ENCODE data around the gene FGFRL1. TPM values are rescaled to one million over a fixed set of nuclear protein-coding genes. Genes with fewer than 3 reads are reported as not detected.

The FGFRL1 gene
- total and polyA plus RNA-seq, 4 donors = 11.2 to 43.7 (median 33.4) TPM

DNA sequence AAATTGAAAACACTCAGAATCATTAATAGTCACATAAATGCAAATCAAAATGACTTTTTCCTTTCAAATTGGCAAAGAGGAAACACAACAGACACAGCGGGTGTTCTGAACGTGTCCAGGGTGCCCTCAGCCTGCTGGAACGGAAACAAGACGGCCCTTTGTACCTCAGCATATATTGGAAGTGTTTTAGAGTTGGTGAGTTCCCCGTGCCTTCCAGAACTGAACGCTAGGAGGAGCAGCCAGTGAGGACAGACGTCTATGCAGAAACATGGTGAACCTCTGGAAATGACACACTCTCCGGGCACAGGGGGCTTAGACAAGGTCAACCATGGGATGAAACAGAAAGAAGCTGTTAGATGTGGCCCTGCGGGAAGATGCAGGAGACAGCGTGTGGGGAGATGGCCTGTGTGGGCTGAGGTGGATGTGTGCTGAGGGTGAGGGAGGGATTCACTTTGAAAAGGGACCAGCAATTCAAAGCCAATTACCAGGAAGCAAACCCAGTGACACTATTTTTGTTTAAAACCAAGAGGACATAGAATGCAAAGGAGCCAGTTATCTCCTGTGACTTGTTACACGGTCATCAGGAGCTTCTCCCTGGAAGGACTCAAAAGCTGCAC is 61.5 kb downstream of the FGFRL1 start:
- WGBS (ENCODE audit: insufficient coverage) = 24% methylated on average over 10 of the region's 11 CpGs
- peak in 5 of 6 donors; percentile 21 to 81 (median 47) for DNase-seq (ENCODE audit: low read depth in 4 of 6, low spot score in 6 of 6)
- Histone ChIP-seq H3K9me3 (ENCODE audit: control insufficient read depth, insufficient read depth, low read length) (no peaks in the 10 kb centered on the region), H3K27ac (ENCODE audit: low read depth, low read length) (no peak overlapping the region), H3K4me1 (ENCODE audit: control insufficient read depth, insufficient read depth, low read length) (peaks cover 14% of the 10 kb centered on the region), H3K27me3 (ENCODE audit: control insufficient read depth, insufficient read depth, low read length) (no peaks in the 10 kb centered on the region), H3K36me3 (ENCODE audit: control insufficient read depth, insufficient read depth, low read length) (no peaks in the 10 kb centered on the region), H3K4me3 (ENCODE audit: low read depth, low read length) (no peak overlapping the region)

DNA sequence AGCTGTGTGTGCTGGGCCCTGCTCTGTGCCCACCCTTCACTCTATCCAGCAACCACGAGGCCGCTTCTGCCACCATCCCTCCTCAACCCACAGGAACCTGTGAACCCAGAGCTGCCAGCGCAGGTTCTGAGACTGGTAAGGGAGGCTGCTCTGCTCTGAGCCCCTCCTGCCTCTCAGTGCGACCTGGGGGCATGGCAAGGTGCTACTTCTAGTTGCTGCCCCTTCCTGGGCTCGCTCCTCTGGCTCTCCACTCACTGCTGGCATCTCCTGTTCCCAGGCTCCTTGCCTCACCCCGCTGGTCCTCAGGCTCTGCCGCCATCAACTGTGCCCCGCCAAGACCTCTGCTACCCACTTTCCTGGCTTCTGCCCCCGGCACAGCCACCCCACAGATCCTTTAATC is 62.7 kb downstream of the FGFRL1 start:
- Histone ChIP-seq H3K4me3 (ENCODE audit: low read depth, low read length) (no peak overlapping the region), H3K27ac (ENCODE audit: low read depth, low read length) (no peak overlapping the region), H3K9me3 (ENCODE audit: control insufficient read depth, insufficient read depth, low read length) (no peaks in the 10 kb centered on the region), H3K36me3 (ENCODE audit: control insufficient read depth, insufficient read depth, low read length) (no peaks in the 10 kb centered on the region), H3K27me3 (ENCODE audit: control insufficient read depth, insufficient read depth, low read length) (no peaks in the 10 kb centered on the region), H3K4me1 (ENCODE audit: control insufficient read depth, insufficient read depth, low read length) (peaks cover 14% of the 10 kb centered on the region)
- 90% methylated on average over 9 of the region's 9 CpGs for WGBS (ENCODE audit: insufficient coverage)
- DNase-seq (ENCODE audit: low read depth in 4 of 6, low spot score in 6 of 6) = no peak

DNA sequence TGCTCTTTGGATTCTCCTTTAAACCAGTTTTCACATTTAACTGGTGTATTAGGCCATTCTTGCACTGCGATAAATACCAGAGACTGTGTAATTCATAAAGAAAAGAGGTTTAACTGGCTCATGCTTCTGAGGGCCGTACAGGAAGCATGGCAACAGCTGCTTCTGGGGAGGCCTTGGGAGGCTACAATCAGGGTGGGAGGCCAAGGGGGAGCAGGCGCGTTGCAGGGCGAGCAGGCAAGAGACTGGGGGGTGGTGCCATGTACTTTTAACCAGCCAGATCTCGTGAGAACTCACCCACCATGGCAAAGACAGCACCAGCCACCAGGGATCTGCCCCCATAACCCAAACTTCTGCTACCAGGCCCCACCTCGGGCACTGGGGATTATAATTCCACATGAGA is 63.8 kb downstream of the FGFRL1 start:
- Histone ChIP-seq H3K36me3 (ENCODE audit: control insufficient read depth, insufficient read depth, low read length) (no peaks in the 10 kb centered on the region), H3K27me3 (ENCODE audit: control insufficient read depth, insufficient read depth, low read length) (no peaks in the 10 kb centered on the region), H3K9me3 (ENCODE audit: control insufficient read depth, insufficient read depth, low read length) (no peaks in the 10 kb centered on the region), H3K4me3 (ENCODE audit: low read depth, low read length) (no peak overlapping the region), H3K27ac (ENCODE audit: low read depth, low read length) (no peak overlapping the region), H3K4me1 (ENCODE audit: control insufficient read depth, insufficient read depth, low read length) (peaks cover 14% of the 10 kb centered on the region)
- 54% methylated on average over 6 of the region's 7 CpGs for WGBS (ENCODE audit: insufficient coverage)
- DNase-seq (ENCODE audit: low read depth in 4 of 6, low spot score in 6 of 6) = no peak

DNA sequence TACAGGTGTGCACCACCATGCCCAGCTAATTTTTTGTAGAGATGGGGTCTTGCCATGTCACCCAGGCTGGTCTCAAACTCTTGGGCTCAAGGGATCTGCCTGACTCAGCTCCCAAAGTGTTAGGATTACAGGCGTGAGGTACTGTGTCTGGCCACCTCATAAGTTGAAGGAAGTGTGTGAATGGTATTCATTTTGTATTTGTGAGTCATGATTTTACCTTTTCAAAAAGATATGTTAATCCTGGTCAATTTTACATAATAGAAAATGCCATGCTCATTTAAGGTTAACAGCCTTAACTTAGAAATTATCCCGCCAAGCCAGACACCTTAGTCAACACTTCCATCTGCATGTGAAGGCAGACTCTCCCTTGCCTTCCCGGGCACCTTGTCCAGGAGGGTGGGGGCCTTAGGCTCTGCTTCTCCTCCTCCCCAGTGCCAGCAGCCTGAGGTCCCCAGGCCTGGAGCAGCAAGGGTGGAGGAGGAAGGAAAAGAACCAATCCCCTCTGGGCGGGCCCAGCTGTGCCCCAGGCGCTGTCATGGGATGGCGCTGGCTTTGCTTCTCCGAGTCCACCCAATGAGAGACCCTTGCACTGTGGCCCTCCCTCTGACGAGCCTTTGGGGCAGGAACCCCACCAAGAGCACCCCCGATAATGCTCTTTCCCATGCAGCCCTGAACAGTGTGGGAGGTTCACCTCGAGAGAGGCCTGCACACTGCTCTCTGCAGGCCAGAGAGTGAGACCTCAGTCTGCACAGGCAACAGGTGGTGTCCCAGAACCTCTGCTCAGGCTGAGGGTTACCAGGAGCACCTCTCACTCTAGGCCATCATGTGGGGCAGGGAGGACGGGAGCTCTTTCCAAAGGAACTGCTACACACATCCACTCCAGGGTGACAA is 64.6 kb downstream of the FGFRL1 start:
- H3K4me1 ChIP-seq (ENCODE audit: control insufficient read depth, insufficient read depth, low read length) = peaks cover 14% of the 10 kb centered on the region
- H3K27me3 ChIP-seq (ENCODE audit: control insufficient read depth, insufficient read depth, low read length) = no peaks in the 10 kb centered on the region
- no peak overlapping the region for H3K4me3 ChIP-seq (ENCODE audit: low read depth, low read length)
- H3K36me3 ChIP-seq (ENCODE audit: control insufficient read depth, insufficient read depth, low read length) = no peaks in the 10 kb centered on the region
- no peak overlapping the region for H3K27ac ChIP-seq (ENCODE audit: low read depth, low read length)
- WGBS (ENCODE audit: insufficient coverage) = 80% methylated on average over 8 of the region's 11 CpGs
- H3K9me3 ChIP-seq (ENCODE audit: control insufficient read depth, insufficient read depth, low read length) = no peaks in the 10 kb centered on the region
- DNase-seq (ENCODE audit: low read depth in 4 of 6, low spot score in 6 of 6) = no peak

Other genes with a start within 250 kb of the FGFRL1 start
- gene CPLX1, start 185.5 kb upstream of the FGFRL1 start, total RNA-seq = 10 to 100 TPM in 1 of 2 donors, 1 to 10 TPM in 1; 5.3 to 15.4 TPM
- gene CPLX1, start 185.5 kb upstream of the FGFRL1 start, polyA plus RNA-seq (ENCODE audit: insufficient read length in 2 of 2) = 100 to 1,000 TPM; 114 to 117 TPM
- 10 to 100 TPM; 41.8 to 59.2 TPM for gene GAK, start 79.3 kb upstream of the FGFRL1 start, total RNA-seq
- 10 to 100 TPM; 63.0 to 78.8 TPM for gene GAK, start 79.3 kb upstream of the FGFRL1 start, polyA plus RNA-seq (ENCODE audit: insufficient read length in 2 of 2)
- gene TMEM175, start 79.2 kb upstream of the FGFRL1 start, total RNA-seq = 10 to 100 TPM; 27.1 to 31.9 TPM
- 10 to 100 TPM; 70.9 to 78.7 TPM for gene TMEM175, start 79.2 kb upstream of the FGFRL1 start, polyA plus RNA-seq (ENCODE audit: insufficient read length in 2 of 2)
- gene DGKQ, start 38.1 kb upstream of the FGFRL1 start, total RNA-seq = 10 to 100 TPM; 10.4 to 10.9 TPM
- 10 to 100 TPM; 25.8 to 28.4 TPM for gene DGKQ, start 38.1 kb upstream of the FGFRL1 start, polyA plus RNA-seq (ENCODE audit: insufficient read length in 2 of 2)
- 10 to 100 TPM in 1 of 2 donors, 1 to 10 TPM in 1; 5.1 to 24.7 TPM for gene IDUA, start 24.6 kb upstream of the FGFRL1 start, total RNA-seq
- gene IDUA, start 24.6 kb upstream of the FGFRL1 start, polyA plus RNA-seq (ENCODE audit: insufficient read length in 2 of 2) = 10 to 100 TPM; 29.2 to 40.2 TPM
- gene SLC26A1, start 18.2 kb upstream of the FGFRL1 start, total RNA-seq = 1 to 10 TPM in 1 of 2 donors, under 1 TPM in 1; 0.79 to 1.2 TPM
- 1 to 10 TPM; 9.3 to 9.5 TPM for gene SLC26A1, start 18.2 kb upstream of the FGFRL1 start, polyA plus RNA-seq (ENCODE audit: insufficient read length in 2 of 2)
- 1 to 10 TPM; 3.9 to 7.5 TPM for gene RNF212, start 101.9 kb downstream of the FGFRL1 start, total RNA-seq
- 10 to 100 TPM in 1 of 2 donors, 1 to 10 TPM in 1; 9.8 to 12.6 TPM for gene RNF212, start 101.9 kb downstream of the FGFRL1 start, polyA plus RNA-seq (ENCODE audit: insufficient read length in 2 of 2)
- 10 to 100 TPM; 10.6 to 29.5 TPM for gene SPON2, start 161.0 kb downstream of the FGFRL1 start, total RNA-seq
- gene SPON2, start 161.0 kb downstream of the FGFRL1 start, polyA plus RNA-seq (ENCODE audit: insufficient read length in 2 of 2) = 10 to 100 TPM; 19.8 to 23.2 TPM
- 100 to 1,000 TPM in 1 of 2 donors, 10 to 100 TPM in 1; 98.8 to 118 TPM for gene CTBP1, start 237.5 kb downstream of the FGFRL1 start, total RNA-seq
- 100 to 1,000 TPM; 217 to 232 TPM for gene CTBP1, start 237.5 kb downstream of the FGFRL1 start, polyA plus RNA-seq (ENCODE audit: insufficient read length in 2 of 2)